Naive thymus-derived CD8-positive, alpha-beta T cell (primary cell): ENCODE measurements around the gene NTM. TPM values are rescaled to one million over a fixed set of nuclear protein-coding genes. Genes with fewer than 3 reads are reported as not detected.

Experiments
- ATAC-seq, 2 donors: fragments of 150-1000 bp; cut with Tn5 transposase in 1 of 2; sonication (Bioruptor Pico), chemical (Tn5 transposase) in 1 of 2; 1 replicate in 1 of 2; 2 replicates in 1 of 2; pipeline ENCODE4 v1.10.0; 2021; ENCODE audit warnings: mild to moderate bottlenecking in 2 of 2, moderate library complexity in 2 of 2
- POLR2A ChIA-PET: fragments of 350-600 bp; sonication (Branson Sonifier 250); formaldehyde crosslinking; loops from one replicate; lab custom pipeline; 2021; ENCODE audit warnings: antibody characterized with exemption; lab: Charles Lee
- DNase-seq, 10 donors: peaks; one replicate each; pipeline versions ENCODE4 v3.0.0 to v3.0.0-alpha.2; 2020 to 2022
- H3K27ac Mint-ChIP-seq, 10 donors: one replicate each; pipeline ENCODE4 v1.8.0; 2020 to 2022; ENCODE audit warnings: mild to moderate bottlenecking in 10 of 10, mixed read lengths in 10 of 10, moderate library complexity in 4 of 10, inconsistent platforms in 1 of 10
- H3K27me3 Mint-ChIP-seq, 5 donors: one replicate each; pipeline ENCODE4 v1.8.0; 2021 to 2022; ENCODE audit warnings: mixed read lengths in 5 of 5
- H3K36me3 Mint-ChIP-seq, 3 donors: one replicate each; pipeline ENCODE4 v1.8.0; 2020 to 2022; ENCODE audit warnings: mixed read lengths in 3 of 3, mild to moderate bottlenecking in 2 of 3, inconsistent platforms in 1 of 3
- H3K4me1 Mint-ChIP-seq, 4 donors: one replicate each; pipeline ENCODE4 v1.8.0; 2021 to 2022; ENCODE audit warnings: mixed read lengths in 4 of 4
- H3K4me3 Mint-ChIP-seq, 10 donors: one replicate each; pipeline ENCODE4 v1.8.0; 2020 to 2022; ENCODE audit warnings: mild to moderate bottlenecking in 10 of 10, mixed read lengths in 10 of 10, moderate library complexity in 6 of 10, inconsistent platforms in 1 of 10
- H3K9me3 Mint-ChIP-seq, 9 donors: one replicate each; pipeline ENCODE4 v1.8.0; 2020 to 2022; ENCODE audit warnings: mixed read lengths in 9 of 9, mild to moderate bottlenecking in 3 of 9, inconsistent platforms in 1 of 9, moderate library complexity in 1 of 9
- polyA plus RNA-seq, 3 donors: library from polyadenylated mRNA; unstranded; fragments of 300-500 nt; fragmentation: Illumina TruSeq; gene quantifications; one replicate each; pipeline ENCODE4 v1.2.3, GENCODE V29; 2021
- total RNA-seq, 8 experiments: library from RNA in 2 of 8; stranded (reverse) in 2 of 8; gene quantifications; one replicate each; pipeline ENCODE4 v1.2.3 and lab custom pipeline; 2021 to 2026

The NTM gene
- total and polyA plus RNA-seq, 5 experiments from 2014 or later: not detected

DNA sequence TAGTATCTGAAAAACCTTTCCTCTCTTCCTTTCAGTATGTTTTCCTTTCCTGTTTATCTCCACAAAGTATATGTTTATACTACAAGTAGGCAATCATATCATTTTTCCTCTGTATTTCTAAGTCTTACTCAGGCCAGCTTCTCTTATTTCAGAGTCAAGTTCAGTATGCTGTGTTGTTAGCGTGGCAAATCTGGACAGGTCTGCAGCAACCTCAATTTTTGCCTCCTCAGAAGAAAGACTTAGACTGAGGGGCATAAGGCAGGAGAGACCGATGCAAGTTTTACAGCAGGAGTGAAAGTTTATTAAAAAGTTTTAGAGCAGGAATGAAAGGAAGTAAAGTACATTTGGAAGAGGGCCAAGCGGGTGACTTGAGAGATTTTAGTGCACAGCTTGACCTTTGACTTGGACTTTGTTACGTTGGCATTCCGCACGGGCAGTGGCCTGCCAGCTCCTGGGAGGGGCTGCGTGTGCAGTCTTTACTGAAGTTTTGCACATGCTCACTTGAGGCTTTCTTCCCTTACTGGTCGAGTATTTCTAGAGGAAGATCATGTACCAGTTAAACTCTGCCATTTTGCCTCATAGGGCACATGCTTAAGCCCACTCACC is 343.2 kb downstream of the NTM start:
- H3K9me3 Mint-ChIP-seq: peaks cover 0 to 20% (median 12%) of the 10 kb centered on the region in 9 donors
- POLR2A ChIA-PET: no interaction called here
- no peak for ATAC-seq

DNA sequence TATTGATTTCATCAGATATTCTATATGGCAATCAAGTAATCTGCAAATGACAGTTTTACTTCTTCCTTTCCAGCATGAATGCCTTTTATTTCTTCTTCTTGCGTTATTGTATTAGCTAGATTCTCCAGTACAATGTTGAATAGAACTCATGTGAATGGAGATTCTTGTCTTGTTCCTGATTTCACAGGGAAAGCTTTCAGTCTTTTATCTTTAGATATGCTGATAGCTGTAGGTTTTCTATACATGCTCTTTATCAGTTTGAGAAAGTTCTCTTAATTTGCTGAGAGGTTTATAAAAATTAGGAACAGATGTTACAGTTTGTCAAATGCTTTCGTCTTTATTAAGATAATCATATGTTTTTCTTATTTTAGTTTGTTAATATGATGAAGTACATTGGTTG is 347.2 kb downstream of the NTM start:
- Mint-ChIP-seq H3K4me3 (no peak overlapping the region), H3K27me3 (peaks cover 0 to 10% (median 0%) of the 10 kb centered on the region in 5 donors), H3K9me3 (peaks cover 0 to 14% (median 5%) of the 10 kb centered on the region in 9 donors), H3K27ac (no peak overlapping the region), H3K4me1 (no peaks in the 10 kb centered on the region), H3K36me3 (no peaks in the 10 kb centered on the region)
- POLR2A ChIA-PET: no interaction called here
- DNase-seq (no peak), ATAC-seq (no peak)

More for the DNA sequence above, 343.2 kb downstream of the NTM start:
- Mint-ChIP-seq H3K27ac (no peak overlapping the region), H3K36me3 (peaks cover 0 to 5% (median 0%) of the 10 kb centered on the region in 3 donors), H3K4me1 (no peaks in the 10 kb centered on the region), H3K27me3 (peaks cover 0 to 16% (median 0%) of the 10 kb centered on the region in 5 donors), H3K4me3 (no peak overlapping the region)
- no peak for DNase-seq

DNA sequence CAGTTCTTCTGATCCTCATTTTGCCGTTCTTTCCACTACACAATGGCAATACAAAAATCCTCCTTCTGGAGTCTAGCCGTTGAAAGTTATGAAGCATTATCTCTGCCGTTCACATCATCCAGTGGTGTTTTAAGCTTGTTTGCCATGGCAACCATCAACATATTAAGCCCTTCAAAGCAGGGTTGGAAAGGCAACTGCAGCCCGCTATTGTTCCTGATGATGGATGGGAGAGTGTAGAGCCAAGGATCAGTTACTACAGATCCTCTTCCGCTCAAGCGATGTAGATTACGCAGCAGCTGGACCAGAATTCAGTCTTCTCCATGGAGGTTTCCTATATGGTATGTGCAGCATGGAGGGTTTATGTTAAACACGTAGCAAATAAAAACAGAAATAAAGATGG is 352.7 kb downstream of the NTM start:
- DNase-seq (no peak), ATAC-seq (no peak)
- POLR2A ChIA-PET: no interaction called here
- Mint-ChIP-seq H3K4me3 (no peak overlapping the region), H3K4me1 (no peaks in the 10 kb centered on the region), H3K36me3 (no peaks in the 10 kb centered on the region), H3K27me3 (peaks cover 0 to 16% (median 2%) of the 10 kb centered on the region in 5 donors), H3K9me3 (peaks cover 0 to 11% (median 2%) of the 10 kb centered on the region in 9 donors), H3K27ac (peak overlapping the region in 1 of 10 donors; percentile 25)

DNA sequence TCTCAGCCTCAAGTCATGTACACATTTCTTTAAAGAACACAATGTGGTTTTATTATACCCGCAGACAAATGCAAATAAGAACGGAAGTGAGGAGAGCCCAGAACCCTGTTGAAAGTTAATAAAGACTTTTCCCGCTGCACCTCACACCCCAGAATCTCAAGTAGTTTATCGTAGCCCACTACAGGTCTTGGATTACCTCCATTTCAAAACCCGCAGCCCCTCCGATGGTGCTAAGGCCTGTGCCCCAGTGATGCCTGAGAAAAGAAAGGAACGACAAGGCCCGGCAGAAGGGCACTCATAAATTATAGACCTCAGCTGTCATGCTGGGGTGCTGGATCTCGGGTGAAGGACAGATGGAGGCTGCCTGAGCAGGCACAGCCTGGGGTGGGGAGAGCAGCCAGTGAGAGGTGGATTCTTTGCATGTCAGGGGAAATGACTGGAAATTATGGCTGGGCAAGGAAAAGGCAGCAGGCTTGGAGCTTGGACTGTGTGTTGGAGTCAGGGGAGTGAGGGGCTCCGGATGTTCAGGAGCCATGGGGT is 354.1 kb downstream of the NTM start:
- DNase-seq (no peak), ATAC-seq (no peak)
- Mint-ChIP-seq H3K4me3 (no peak overlapping the region), H3K9me3 (peaks cover 0 to 11% (median 2%) of the 10 kb centered on the region in 9 donors), H3K27me3 (peaks cover 0 to 7% (median 0%) of the 10 kb centered on the region in 5 donors), H3K36me3 (no peaks in the 10 kb centered on the region), H3K4me1 (no peaks in the 10 kb centered on the region), H3K27ac (no peak overlapping the region)
- POLR2A ChIA-PET: no interaction called here

DNA sequence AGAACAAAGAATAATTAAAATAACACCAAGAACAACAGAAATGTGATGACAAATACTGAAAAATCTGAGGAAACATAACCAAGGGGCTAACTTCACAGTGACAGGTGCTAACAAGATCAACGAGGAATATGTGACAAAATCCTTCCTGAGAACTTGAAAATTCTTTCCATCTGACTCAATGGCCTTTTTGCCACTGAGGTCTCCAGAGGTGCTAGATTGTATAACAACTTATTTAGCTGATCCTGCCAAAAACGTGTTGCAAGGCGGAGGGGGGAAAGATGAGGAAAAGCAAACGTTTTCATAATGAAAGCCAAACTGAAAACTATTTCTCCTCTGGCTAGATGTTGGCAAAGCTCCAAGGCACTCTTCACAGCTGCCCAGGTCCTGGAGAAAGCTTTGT is 364.5 kb downstream of the NTM start:
- Mint-ChIP-seq H3K4me1 (no peaks in the 10 kb centered on the region), H3K9me3 (peaks cover 0 to 12% (median 0%) of the 10 kb centered on the region in 9 donors), H3K27me3 (peaks cover 0 to 12% (median 0%) of the 10 kb centered on the region in 5 donors), H3K36me3 (no peaks in the 10 kb centered on the region), H3K27ac (no peak overlapping the region), H3K4me3 (no peak overlapping the region)
- no peak for DNase-seq
- no peak for ATAC-seq
- POLR2A ChIA-PET: no interaction called here

DNA sequence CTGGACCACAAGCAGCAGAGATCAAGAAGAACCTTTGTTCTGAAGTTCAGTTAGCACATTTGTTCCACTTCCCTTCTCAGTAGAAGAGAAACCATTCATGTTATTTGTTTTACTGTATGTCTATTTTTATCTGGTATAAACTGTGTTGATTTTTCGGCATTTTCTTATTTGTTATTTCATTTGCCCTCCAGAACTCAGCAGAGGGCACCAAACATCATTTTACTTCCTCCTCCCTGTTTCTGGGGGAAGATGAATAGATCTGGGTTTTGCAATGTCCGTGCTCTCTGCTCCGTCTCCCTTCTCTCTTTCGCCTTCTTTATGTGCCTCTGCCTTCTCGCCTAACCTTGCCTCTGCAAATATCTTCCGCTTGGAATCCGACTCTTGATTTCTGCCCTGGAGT is 366.9 kb downstream of the NTM start:
- H3K9me3 Mint-ChIP-seq: peaks cover 0 to 12% (median 0%) of the 10 kb centered on the region in 9 donors
- H3K27ac Mint-ChIP-seq: no peak overlapping the region
- POLR2A ChIA-PET: no interaction called here
- H3K4me1 Mint-ChIP-seq: no peaks in the 10 kb centered on the region
- peaks cover 0 to 19% (median 6%) of the 10 kb centered on the region in 5 donors for H3K27me3 Mint-ChIP-seq
- H3K36me3 Mint-ChIP-seq: peaks cover 0 to 2% (median 0%) of the 10 kb centered on the region in 3 donors
- ATAC-seq (no peak), DNase-seq (no peak)
- no peak overlapping the region for H3K4me3 Mint-ChIP-seq

DNA sequence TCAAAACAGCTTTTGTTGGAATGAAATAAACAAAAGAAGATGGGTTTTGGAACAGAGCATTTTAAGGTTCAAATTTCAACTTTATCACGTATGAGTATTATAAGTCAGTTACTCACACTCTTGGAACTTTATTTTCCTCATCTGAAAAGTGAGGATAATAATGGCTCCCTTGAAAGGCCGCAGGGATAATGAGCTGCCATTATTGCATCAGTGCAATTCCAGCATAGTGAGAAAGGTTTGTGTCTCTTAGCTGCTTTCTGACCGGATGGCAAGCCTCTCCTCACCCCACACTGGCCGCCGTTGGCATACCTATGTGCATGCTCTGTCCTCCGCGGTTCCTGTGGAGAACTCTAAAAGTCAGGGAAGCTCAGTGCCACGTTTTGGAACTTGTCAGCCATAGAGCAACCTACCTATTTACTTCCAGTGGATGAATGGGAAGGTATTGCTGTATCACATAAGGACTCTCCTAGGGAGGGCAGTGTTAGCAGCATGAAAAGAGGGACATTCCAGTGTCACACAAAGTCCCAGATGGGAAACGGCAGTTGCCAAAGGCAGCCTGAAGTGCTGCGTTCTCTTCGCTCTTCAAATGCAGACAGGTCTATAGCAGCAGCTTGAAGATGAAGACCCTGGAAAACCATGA is 368.9 kb downstream of the NTM start:
- ATAC-seq: no peak
- Mint-ChIP-seq H3K9me3 (peaks cover 0 to 12% (median 0%) of the 10 kb centered on the region in 9 donors), H3K4me3 (no peak overlapping the region), H3K4me1 (no peaks in the 10 kb centered on the region), H3K27me3 (peaks cover 0 to 16% (median 6%) of the 10 kb centered on the region in 5 donors), H3K36me3 (peaks cover 0 to 2% (median 0%) of the 10 kb centered on the region in 3 donors), H3K27ac (no peak overlapping the region)
- DNase-seq: no peak
- POLR2A ChIA-PET: no interaction called here

DNA sequence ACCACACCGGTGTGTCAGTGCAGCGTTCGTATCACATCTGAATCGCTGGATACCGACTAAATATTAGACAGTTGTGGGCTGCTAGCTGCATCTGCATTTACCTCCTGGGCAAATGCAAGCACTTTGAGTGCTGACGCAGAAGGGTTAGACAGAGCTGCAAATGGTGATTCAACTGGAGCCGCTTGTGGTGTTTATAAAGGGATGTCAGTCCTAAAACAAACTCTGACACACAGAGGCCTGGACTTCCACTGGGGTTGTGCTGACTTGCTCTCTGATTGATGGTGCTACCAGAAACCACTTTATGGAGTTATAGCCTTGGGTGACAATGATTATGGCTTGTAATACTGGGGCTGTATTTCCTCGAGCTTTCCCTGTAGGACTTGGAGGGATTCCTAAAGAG is 374.4 kb downstream of the NTM start:
- Mint-ChIP-seq H3K9me3 (peaks cover 0 to 3% (median 0%) of the 10 kb centered on the region in 9 donors), H3K4me1 (no peaks in the 10 kb centered on the region), H3K27me3 (peaks cover 2 to 18% (median 6%) of the 10 kb centered on the region in 5 donors), H3K36me3 (peaks cover 0 to 2% (median 0%) of the 10 kb centered on the region in 3 donors), H3K4me3 (no peak overlapping the region), H3K27ac (no peak overlapping the region)
- ATAC-seq (no peak), DNase-seq (no peak)
- POLR2A ChIA-PET: no interaction called here

DNA sequence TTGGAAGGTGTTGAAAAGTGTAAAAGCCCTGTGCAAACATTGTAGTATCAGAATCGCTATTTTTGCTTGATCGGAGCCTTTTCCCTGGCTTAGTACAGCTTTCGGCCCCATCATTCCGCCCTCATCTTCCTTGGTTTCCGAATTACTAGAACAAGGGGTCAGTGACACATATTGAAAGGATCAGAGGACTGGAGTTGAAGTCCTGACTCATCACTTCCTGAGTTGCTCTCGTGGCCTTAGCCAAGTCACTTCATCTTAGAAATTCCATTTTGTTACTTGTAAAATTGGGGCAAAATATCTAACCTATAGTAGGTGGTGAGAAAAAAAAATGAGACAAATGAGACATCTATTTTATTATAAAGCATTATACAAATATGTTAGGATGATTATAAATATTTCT is 375.0 kb downstream of the NTM start:
- Mint-ChIP-seq H3K27ac (no peak overlapping the region), H3K9me3 (peaks cover 0 to 4% (median 0%) of the 10 kb centered on the region in 9 donors), H3K36me3 (peaks cover 0 to 2% (median 0%) of the 10 kb centered on the region in 3 donors), H3K4me3 (no peak overlapping the region), H3K4me1 (no peaks in the 10 kb centered on the region), H3K27me3 (peaks cover 2 to 24% (median 6%) of the 10 kb centered on the region in 5 donors)
- POLR2A ChIA-PET: no interaction called here
- DNase-seq: no peak
- ATAC-seq: no peak

DNA sequence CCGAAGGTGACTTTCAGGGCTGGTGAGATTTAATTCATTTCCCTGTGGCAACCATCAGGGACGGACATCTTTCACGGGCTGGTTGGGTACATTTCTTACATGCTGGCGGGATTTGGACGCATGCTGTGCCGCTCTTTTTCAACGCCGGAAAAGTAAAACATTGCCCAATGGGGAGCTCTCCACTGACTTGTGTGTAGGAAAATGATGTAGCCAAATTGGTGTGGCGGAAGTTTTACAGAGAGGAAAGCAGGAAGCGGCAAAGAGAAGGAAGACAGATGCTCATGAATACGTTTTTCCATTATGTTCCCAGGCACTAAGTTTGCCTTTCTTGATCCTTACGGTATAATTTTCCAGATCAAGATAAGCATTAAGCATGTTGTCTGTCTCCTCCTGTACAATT is 375.8 kb downstream of the NTM start:
- Mint-ChIP-seq H3K27me3 (peaks cover 0 to 23% (median 4%) of the 10 kb centered on the region in 5 donors), H3K4me3 (no peak overlapping the region), H3K9me3 (peaks cover 0 to 6% (median 0%) of the 10 kb centered on the region in 9 donors), H3K27ac (no peak overlapping the region), H3K4me1 (no peaks in the 10 kb centered on the region), H3K36me3 (no peaks in the 10 kb centered on the region)
- no peak for DNase-seq
- POLR2A ChIA-PET: no interaction called here
- ATAC-seq: no peak

DNA sequence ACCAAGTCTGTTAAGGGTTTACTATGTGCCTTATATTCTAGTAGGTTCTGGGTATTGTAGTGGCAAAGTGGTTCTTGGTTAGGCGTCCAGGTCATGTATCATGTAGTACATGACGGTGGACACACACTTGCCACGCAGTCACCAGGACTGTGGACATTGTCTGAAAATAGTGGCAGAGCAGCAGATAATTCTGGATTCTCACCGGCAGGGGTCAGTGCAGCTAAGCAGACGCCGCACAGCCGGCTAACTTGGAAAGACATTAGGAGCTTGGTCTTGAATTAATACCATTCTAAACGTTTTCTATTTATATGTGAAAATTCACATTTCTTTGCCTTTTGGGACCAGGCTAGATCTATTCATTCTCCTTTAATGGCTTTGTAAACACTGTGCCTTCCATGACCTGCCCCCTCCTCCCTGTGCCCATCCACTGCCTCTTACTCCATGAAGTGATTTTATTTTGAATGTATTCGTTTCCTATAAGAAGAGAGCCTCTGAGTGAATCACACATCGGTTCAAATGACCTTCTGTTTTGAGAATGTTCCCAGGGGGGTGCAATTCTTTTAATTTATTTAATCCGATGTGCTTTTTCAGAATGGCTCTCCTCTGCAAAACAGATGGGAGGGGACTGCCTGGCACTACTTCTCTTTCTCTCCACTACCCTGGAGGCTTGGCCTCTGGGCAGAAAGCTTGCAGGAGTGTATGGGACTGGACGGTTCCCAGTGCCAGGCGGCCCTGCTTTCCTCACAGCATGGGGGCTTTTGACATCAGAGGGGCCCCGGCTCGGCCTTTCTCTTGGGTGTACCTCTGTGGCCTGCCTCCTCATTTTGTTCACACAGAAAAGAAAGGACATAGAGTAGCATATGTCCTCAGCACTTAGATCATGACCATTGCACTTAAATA is 378.0 kb downstream of the NTM start:
- peaks cover 0 to 23% (median 5%) of the 10 kb centered on the region in 5 donors for H3K27me3 Mint-ChIP-seq
- DNase-seq (peak in 2 of 10 donors; percentile 7 to 14), ATAC-seq (no peak)
- no peak overlapping the region for H3K4me3 Mint-ChIP-seq
- POLR2A ChIA-PET: no interaction called here
- H3K27ac Mint-ChIP-seq: no peak overlapping the region
- H3K36me3 Mint-ChIP-seq: no peaks in the 10 kb centered on the region
- H3K4me1 Mint-ChIP-seq: no peaks in the 10 kb centered on the region
- H3K9me3 Mint-ChIP-seq: peaks cover 0 to 10% (median 4%) of the 10 kb centered on the region in 9 donors

DNA sequence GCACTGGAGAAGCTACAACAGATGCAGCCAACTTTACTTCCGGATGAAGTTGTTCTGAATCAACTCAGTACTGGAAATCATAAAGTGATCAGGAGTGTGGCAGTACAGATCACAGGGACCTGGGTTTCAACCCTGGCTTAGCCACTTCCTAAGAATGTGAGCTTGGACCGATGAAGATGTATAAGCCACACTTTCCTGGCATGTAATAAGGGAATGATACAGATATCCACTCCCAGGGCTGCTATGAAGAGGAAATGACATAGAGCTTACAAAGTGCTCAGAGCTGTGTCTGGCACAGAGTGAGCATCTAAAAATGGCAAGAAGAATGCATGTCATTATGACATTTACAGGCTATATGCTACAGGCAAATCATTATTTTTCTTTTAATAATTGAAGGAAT is 378.7 kb downstream of the NTM start:
- H3K27me3 Mint-ChIP-seq: peaks cover 0 to 23% (median 5%) of the 10 kb centered on the region in 5 donors
- ATAC-seq (no peak), DNase-seq (no peak)
- no peak overlapping the region for H3K27ac Mint-ChIP-seq
- H3K36me3 Mint-ChIP-seq: no peaks in the 10 kb centered on the region
- H3K9me3 Mint-ChIP-seq: peaks cover 0 to 12% (median 4%) of the 10 kb centered on the region in 9 donors
- H3K4me1 Mint-ChIP-seq: no peaks in the 10 kb centered on the region
- no peak overlapping the region for H3K4me3 Mint-ChIP-seq
- POLR2A ChIA-PET: no interaction called here
